Loucy (cell line): Measurements from ENCODE around the gene SEMA4C.

ENCODE experiments used
- H2AFZ ChIP-seq: fragments of 200-600 bp; sonication (generic); 2 replicates; pipeline ENCODE4 v1.6.0; 2016; ENCODE audit warnings: antibody characterized with exemption, mild to moderate bottlenecking, low read length, moderate library complexity
- H3F3A ChIP-seq: fragments of 200-600 bp; 2 replicates; pipeline ENCODE4 v1.6.0; 2016; ENCODE audit warnings: antibody characterized with exemption, low read depth, mild to moderate bottlenecking
- H3K27me3 ChIP-seq: fragments of 200-600 bp; sonication (generic); 2 replicates; pipeline ENCODE4 v1.6.1; 2014; ENCODE audit warnings: low read length, mild to moderate bottlenecking; ENCODE audit not compliant: insufficient read depth, poor library complexity, severe bottlenecking
- H3K36me3 ChIP-seq: fragments of 200-600 bp; sonication (generic); 2 replicates; pipeline ENCODE4 v1.6.1; 2016; ENCODE audit warnings: low read length; ENCODE audit not compliant: insufficient read depth
- H3K4me1 ChIP-seq: fragments of 200-600 bp; sonication (generic); 2 replicates; pipeline ENCODE4 v1.5.1; 2014; ENCODE audit warnings: low read length, mild to moderate bottlenecking; ENCODE audit not compliant: insufficient read depth, poor library complexity, severe bottlenecking
- H3K4me2 ChIP-seq: fragments of 200-600 bp; sonication (generic); 2 replicates; pipeline ENCODE4 v1.6.0; 2014; ENCODE audit warnings: antibody characterized with exemption, low read length, low read depth, mild to moderate bottlenecking; ENCODE audit not compliant: poor library complexity, severe bottlenecking
- H3K4me3 ChIP-seq: fragments of 200-600 bp; sonication (generic); 2 replicates; pipeline ENCODE4 v1.5.1; 2014; ENCODE audit warnings: low read length, mild to moderate bottlenecking, mixed read lengths; ENCODE audit not compliant: poor library complexity, severe bottlenecking
- H3K79me2 ChIP-seq: fragments of 200-600 bp; sonication (generic); 2 replicates; pipeline ENCODE4 v1.6.1; 2014; ENCODE audit warnings: low read length; ENCODE audit not compliant: insufficient read depth
- H3K9ac ChIP-seq: fragments of 200-600 bp; sonication (generic); 2 replicates; pipeline ENCODE4 v1.6.0; 2014; ENCODE audit warnings: mild to moderate bottlenecking, low read depth, low read length, moderate library complexity; ENCODE audit not compliant: poor library complexity, severe bottlenecking
- H3K9me2 ChIP-seq: fragments of 200-600 bp; sonication (generic); replicated peaks from 2 replicates; pipeline ENCODE4 v1.6.1; 2016; ENCODE audit warnings: low read depth, low read length, mixed read lengths
- H3K9me3 ChIP-seq: fragments of 200-600 bp; sonication (generic); 2 replicates; pipeline ENCODE4 v1.6.1; 2014; ENCODE audit warnings: mild to moderate bottlenecking, antibody characterized with exemption, low read length, low read depth; ENCODE audit not compliant: insufficient read depth
- H4K20me1 ChIP-seq: fragments of 200-600 bp; sonication (generic); 2 replicates; pipeline ENCODE4 v1.6.0; 2014; ENCODE audit warnings: antibody characterized with exemption, low read length, mild to moderate bottlenecking; ENCODE audit not compliant: insufficient read depth, poor library complexity, severe bottlenecking
- CTCF ChIP-seq: fragments of 200-600 bp; sonication (generic); conservative IDR thresholded peaks from 2 replicates; pipeline ENCODE4 v1.5.1; 2014; ENCODE audit warnings: mild to moderate bottlenecking, antibody characterized with exemption, low read length
- EZH2phosphoT487 ChIP-seq: fragments of 200-600 bp; IDR thresholded peaks from 2 replicates; pipeline ENCODE4 v1.6.1; 2018; ENCODE audit warnings: antibody characterized with exemption, mild to moderate bottlenecking, moderate library complexity, borderline replicate concordance

Gene SEMA4C

GRCh38 chr2:96894151-96894531, 24.3 kb upstream of the SEMA4C start:
- TF ChIP-seq EZH2phosphoT487: no peak
- TF ChIP-seq CTCF: no peak
- no peak overlapping the region for H3K4me2 ChIP-seq
- no peaks in the 10 kb centered on the region for H4K20me1 ChIP-seq
- H3K9ac ChIP-seq: no peak overlapping the region
- H2AFZ ChIP-seq: no peak overlapping the region
- no peaks in the 10 kb centered on the region for H3K79me2 ChIP-seq
- no peaks in the 10 kb centered on the region for H3K9me2 ChIP-seq
- H3F3A ChIP-seq: no peaks in the 10 kb centered on the region
- no peak overlapping the region for H3K4me3 ChIP-seq
- H3K27me3 ChIP-seq: no peaks in the 10 kb centered on the region
- H3K4me1 ChIP-seq: peaks cover 36% of the 10 kb centered on the region
- H3K36me3 ChIP-seq: no peaks in the 10 kb centered on the region
- no peaks in the 10 kb centered on the region for H3K9me3 ChIP-seq

- Histone ChIP-seq H3K4me1 (peaks cover 36% of the 10 kb centered on the region), H3F3A (no peaks in the 10 kb centered on the region)
Observed at GRCh38 chr2:96893289-96894150, 23.6 kb upstream of the SEMA4C start.

GRCh38 chr2:96891591-96892333, 21.9 kb upstream of the SEMA4C start:
- Histone ChIP-seq H3K4me1 (peaks cover 30% of the 10 kb centered on the region), H3K4me2 (no peak overlapping the region), H3K9me3 (no peaks in the 10 kb centered on the region), H3K4me3 (no peak overlapping the region), H4K20me1 (no peaks in the 10 kb centered on the region), H3K9ac (no peak overlapping the region), H3K27me3 (no peaks in the 10 kb centered on the region), H2AFZ (no peak overlapping the region), H3K9me2 (no peaks in the 10 kb centered on the region), H3K79me2 (no peaks in the 10 kb centered on the region), H3F3A (no peaks in the 10 kb centered on the region), H3K36me3 (no peaks in the 10 kb centered on the region)
- TF ChIP-seq CTCF (no peak), EZH2phosphoT487 (no peak)

More at GRCh38 chr2:96893289-96894150, 23.6 kb upstream of the SEMA4C start:
- Histone ChIP-seq H3K9me2 (no peaks in the 10 kb centered on the region), H2AFZ (no peak overlapping the region), H3K27me3 (no peaks in the 10 kb centered on the region), H3K79me2 (no peaks in the 10 kb centered on the region), H3K9ac (no peak overlapping the region), H3K4me3 (no peak overlapping the region), H3K4me2 (no peak overlapping the region), H4K20me1 (no peaks in the 10 kb centered on the region), H3K9me3 (no peaks in the 10 kb centered on the region), H3K36me3 (no peaks in the 10 kb centered on the region)
- TF ChIP-seq CTCF (no peak), EZH2phosphoT487 (no peak)
